UCSD-AML1 (cell line): Measurements from ENCODE around the gene KLF15.

ENCODE experiments used
- DNase-seq: peaks from one replicate; lab custom pipeline; 2025; ENCODE audit not compliant: unreplicated experiment; lab: John Stamatoyannopoulos, UW

Gene KLF15

GRCh38 chr3:126322181-126322967 lies 34.8 kb downstream of the KLF15 start:
- DNase-seq = no peak

- no peak for DNase-seq
Observed at GRCh38 chr3:126321490-126321889, 35.7 kb downstream of the KLF15 start.

GRCh38 chr3:126320517-126321293 lies 36.5 kb downstream of the KLF15 start:
- no peak for DNase-seq

GRCh38 chr3:126319701-126320295 lies 37.4 kb downstream of the KLF15 start:
- no peak for DNase-seq

GRCh38 chr3:126317029-126317996 lies 39.9 kb downstream of the KLF15 start:
- no peak for DNase-seq

- no peak for DNase-seq
Observed at GRCh38 chr3:126316501-126316939, 40.7 kb downstream of the KLF15 start.

GRCh38 chr3:126316031-126316461 lies 41.2 kb downstream of the KLF15 start:
- DNase-seq = no peak

- no peak for DNase-seq
Observed at GRCh38 chr3:126314790-126315658, 42.2 kb downstream of the KLF15 start.

GRCh38 chr3:126314305-126314789 lies 42.9 kb downstream of the KLF15 start:
- no peak for DNase-seq

GRCh38 chr3:126313580-126314304 lies 43.5 kb downstream of the KLF15 start:
- no peak for DNase-seq

GRCh38 chr3:126313166-126313565 lies 44.0 kb downstream of the KLF15 start:
- no peak for DNase-seq

GRCh38 chr3:126312341-126312740 lies 44.9 kb downstream of the KLF15 start:
- DNase-seq = no peak

- no peak for DNase-seq
Observed at GRCh38 chr3:126311338-126311978, 45.8 kb downstream of the KLF15 start.

GRCh38 chr3:126310816-126311215 lies 46.4 kb downstream of the KLF15 start:
- no peak for DNase-seq

- no peak for DNase-seq
Observed at GRCh38 chr3:126309861-126310655, 47.1 kb downstream of the KLF15 start.

- peak; percentile 59 for DNase-seq
Observed at GRCh38 chr3:126309165-126309564, 48.0 kb downstream of the KLF15 start.

- no peak for DNase-seq
Observed at GRCh38 chr3:126308394-126309125, 48.6 kb downstream of the KLF15 start.
